Tibial nerve (tissue), 4 donors: ENCODE measurements around the gene TAB2. TPM values are rescaled to one million over a fixed set of nuclear protein-coding genes. Genes with fewer than 3 reads are reported as not detected.

Source experiments
- DNase-seq, 2 donors: peaks; one replicate each; pipeline ENCODE4 v3.0.0-alpha.2; 2019; ENCODE audit warnings: low spot score in 2 of 2
- H3K27ac ChIP-seq, 4 donors: fragments of 200-600 bp; sonication (generic) in 3 of 4; one replicate each; pipeline ENCODE4 v1.5.1; 2017 to 2019; ENCODE audit warnings: mild to moderate bottlenecking in 1 of 4
- H3K27me3 ChIP-seq, 2 donors: fragments of 200-600 bp; sonication (generic) in 1 of 2; one replicate each; pipeline versions ENCODE4 v1.5.1 to v1.6.0; 2017 to 2019
- H3K36me3 ChIP-seq, 3 donors: fragments of 200-600 bp; sonication (generic); one replicate each; pipeline ENCODE4 v1.5.1; 2018 to 2019
- H3K4me1 ChIP-seq, 4 donors: fragments of 200-600 bp; sonication (generic) in 3 of 4; one replicate each; pipeline ENCODE4 v1.5.1; 2017 to 2019
- H3K4me3 ChIP-seq, 4 donors: fragments of 200-600 bp; sonication (generic) in 3 of 4; one replicate each; pipeline ENCODE4 v1.5.1; 2017 to 2019; ENCODE audit warnings: mild to moderate bottlenecking in 1 of 4, moderate library complexity in 1 of 4
- H3K9me3 ChIP-seq, 4 donors: fragments of 200-600 bp; sonication (generic) in 3 of 4; one replicate each; pipeline ENCODE4 v1.5.1; 2017 to 2019
- EP300 ChIP-seq, 2 donors: sonication (generic); formaldehyde crosslinking; IDR thresholded peaks; one replicate each; pipeline ENCODE4 v1.6.1; 2017; ENCODE audit warnings: antibody characterized with exemption in 2 of 2, mild to moderate bottlenecking in 1 of 2
- POLR2A ChIP-seq, 2 donors: fragments of 450-650 bp; IDR thresholded peaks; one replicate each; pipeline ENCODE4 v1.6.1; 2017; ENCODE audit warnings: antibody characterized with exemption in 2 of 2, mild to moderate bottlenecking in 2 of 2, moderate library complexity in 2 of 2
- WGBS, 2 donors: methylation state at CpG; one replicate each; pipeline ENCODE4 v1.1.5; 2018; 5-methylcytosine and 5-hydroxymethylcytosine counted together
- total RNA-seq, 4 donors: library from RNA; depleted of rRNA; stranded (reverse); fragments of >200 nt; gene quantifications; one replicate each; pipeline ENCODE4 v1.1.0, GENCODE V29; 2016
- TF ChIP-seq, protein P1 (sequence below), 5 experiments: fragments of 200-600 bp in 3 of 5; fragments of 450-650 bp in 2 of 5; sonication (generic) in 3 of 5; IDR thresholded peaks; one replicate each; pipeline ENCODE4 v1.5.1; 2016 to 2019; ENCODE audit warnings: antibody characterized with exemption in 5 of 5, mild to moderate bottlenecking in 3 of 5, moderate library complexity in 2 of 5

The TAB2 gene
- total RNA-seq, 4 donors from 2014 or later, result 57.5 to 101 (median 74.7) TPM

DNA sequence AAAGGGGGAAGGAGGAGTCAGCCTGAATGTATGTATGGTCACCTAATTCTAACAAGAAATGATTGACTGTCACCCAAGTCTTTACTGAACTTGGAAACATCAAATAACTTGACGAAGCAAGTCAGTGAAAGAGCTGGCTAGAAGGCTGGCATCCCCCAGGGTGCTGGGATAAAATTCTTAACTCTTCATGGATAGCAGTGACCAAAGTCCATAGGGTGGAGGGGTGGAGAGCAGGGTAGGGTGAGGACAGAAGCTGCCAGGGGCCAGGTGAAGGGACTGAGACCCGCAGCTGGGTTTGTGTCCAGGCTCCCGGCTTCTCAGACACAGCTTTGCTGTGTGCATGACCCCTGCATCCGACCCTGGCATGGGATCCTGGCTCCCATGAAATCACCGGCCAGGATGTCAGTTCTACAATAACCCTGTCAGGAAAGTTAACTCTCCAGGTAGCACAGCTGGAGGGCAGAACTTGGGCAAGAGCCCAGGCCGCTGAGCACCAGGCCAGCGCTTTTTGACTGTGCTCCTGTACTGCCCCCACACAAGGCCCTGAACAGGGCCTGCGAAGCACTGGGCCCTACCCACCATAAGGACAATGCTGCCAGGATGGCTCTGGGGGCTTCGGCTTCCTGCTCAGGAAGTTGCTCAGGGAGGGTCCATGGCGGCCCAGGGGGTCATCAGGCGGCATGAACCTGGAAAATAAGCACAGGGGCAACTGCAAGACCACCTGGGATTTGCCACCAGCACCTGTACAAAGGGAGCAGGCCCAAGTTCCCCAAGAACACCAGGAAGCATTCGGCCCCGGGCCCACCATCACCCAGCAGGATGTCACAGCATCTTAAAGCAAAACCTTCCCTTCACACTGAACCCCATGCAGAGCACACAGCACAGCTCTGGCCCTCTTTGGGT, 134.8 kb downstream of the TAB2 start:
- TF ChIP-seq, protein P1, sequence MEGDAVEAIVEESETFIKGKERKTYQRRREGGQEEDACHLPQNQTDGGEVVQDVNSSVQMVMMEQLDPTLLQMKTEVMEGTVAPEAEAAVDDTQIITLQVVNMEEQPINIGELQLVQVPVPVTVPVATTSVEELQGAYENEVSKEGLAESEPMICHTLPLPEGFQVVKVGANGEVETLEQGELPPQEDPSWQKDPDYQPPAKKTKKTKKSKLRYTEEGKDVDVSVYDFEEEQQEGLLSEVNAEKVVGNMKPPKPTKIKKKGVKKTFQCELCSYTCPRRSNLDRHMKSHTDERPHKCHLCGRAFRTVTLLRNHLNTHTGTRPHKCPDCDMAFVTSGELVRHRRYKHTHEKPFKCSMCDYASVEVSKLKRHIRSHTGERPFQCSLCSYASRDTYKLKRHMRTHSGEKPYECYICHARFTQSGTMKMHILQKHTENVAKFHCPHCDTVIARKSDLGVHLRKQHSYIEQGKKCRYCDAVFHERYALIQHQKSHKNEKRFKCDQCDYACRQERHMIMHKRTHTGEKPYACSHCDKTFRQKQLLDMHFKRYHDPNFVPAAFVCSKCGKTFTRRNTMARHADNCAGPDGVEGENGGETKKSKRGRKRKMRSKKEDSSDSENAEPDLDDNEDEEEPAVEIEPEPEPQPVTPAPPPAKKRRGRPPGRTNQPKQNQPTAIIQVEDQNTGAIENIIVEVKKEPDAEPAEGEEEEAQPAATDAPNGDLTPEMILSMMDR (IDR thresholded peaks at IDR 0.05), result no peak
- TF ChIP-seq POLR2A (IDR thresholded peaks at IDR 0.05) (no peak), EP300 (IDR thresholded peaks at IDR 0.05) (no peak)
- no peaks in the 10 kb centered on the region for H3K36me3 ChIP-seq
- no peak overlapping the region for H3K27ac ChIP-seq
- no peaks in the 10 kb centered on the region for H3K9me3 ChIP-seq
- H3K4me1 ChIP-seq, result peaks cover 0 to 54% (median 35%) of the 10 kb centered on the region in 4 donors
- peaks cover 0 to 20% of the 10 kb centered on the region in 2 donors for H3K27me3 ChIP-seq
- no peak for DNase-seq
- no peak overlapping the region for H3K4me3 ChIP-seq
- 85 to 95% methylated on average over 11 to 13 of the region's 13 CpGs for WGBS, 2 donors

DNA sequence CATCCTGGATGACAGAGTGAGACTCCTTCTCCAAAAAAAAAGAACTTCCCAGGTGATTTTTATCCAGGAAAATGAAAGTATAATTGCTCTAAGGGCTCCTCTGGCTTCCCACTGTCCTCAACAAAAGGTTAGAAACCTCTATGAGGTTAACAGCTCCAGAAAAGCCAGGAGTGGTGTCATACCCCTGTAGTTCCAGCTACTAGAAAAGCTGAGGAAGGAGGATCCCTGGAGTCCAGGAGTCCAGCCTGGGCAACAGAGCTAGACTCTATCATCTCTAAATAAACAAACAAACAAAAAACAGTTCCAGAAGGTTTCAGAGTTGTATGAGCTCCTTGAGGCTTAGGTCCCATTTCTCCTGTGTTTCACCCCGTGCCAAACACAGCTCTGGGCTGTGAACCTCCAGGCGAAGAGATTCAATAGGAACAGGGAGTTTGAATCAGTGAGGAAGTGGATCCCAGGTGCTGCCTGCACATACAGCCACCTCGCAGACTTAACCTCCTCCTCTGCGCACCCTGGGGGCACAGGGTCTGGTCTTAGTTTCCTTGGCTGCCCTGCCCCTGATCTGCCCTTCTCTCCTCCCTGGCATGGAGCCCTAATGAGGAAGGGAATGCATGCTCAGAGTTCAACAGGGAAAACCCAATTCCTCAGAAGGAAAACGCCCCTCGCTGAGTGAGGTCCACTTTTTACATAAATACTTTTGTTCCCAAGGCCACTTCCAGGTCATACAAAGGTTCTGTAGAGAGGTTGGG, 136.3 kb downstream of the TAB2 start:
- WGBS, 2 donors, result 38 to 39% methylated on average over 6 of the region's 6 CpGs
- TF ChIP-seq, protein P1 (IDR thresholded peaks at IDR 0.05), result no peak
- TF ChIP-seq POLR2A (IDR thresholded peaks at IDR 0.05) (no peak), EP300 (IDR thresholded peaks at IDR 0.05) (no peak)
- no peak for DNase-seq
- Histone ChIP-seq H3K9me3 (no peaks in the 10 kb centered on the region), H3K36me3 (no peaks in the 10 kb centered on the region), H3K4me3 (no peak overlapping the region), H3K27me3 (peaks cover 0 to 22% of the 10 kb centered on the region in 2 donors), H3K27ac (peak overlapping the region in 3 of 4 donors; percentile 36 to 82 (median 39)), H3K4me1 (peaks cover 0 to 54% (median 35%) of the 10 kb centered on the region in 4 donors)

DNA sequence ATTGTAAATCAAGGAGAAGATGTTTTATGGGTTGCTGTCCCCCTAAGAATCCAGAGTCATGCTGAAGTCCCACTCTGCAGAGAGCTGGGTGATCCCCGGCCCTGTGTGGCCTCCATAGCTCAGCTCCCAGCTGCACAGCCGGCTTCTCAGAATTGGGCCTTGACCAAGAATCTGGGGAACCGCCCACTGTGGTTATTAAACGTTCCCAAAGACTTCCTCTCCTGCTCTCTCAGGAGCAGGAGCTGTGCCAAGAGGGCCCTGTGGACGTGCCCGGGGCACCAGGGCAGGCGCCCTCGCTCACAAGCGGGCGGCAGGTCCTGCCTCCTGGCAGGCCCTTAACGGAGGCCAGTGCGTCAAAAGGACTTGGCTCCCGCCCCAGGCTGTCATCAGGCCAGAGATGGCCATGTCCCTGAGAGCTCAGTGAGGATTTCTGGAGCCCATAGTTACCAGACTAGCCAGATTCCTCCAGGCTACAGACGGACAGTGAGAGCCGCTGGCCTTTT, 136.9 kb downstream of the TAB2 start:
- H3K36me3 ChIP-seq, result no peaks in the 10 kb centered on the region
- no peaks in the 10 kb centered on the region for H3K9me3 ChIP-seq
- no peak overlapping the region for H3K4me3 ChIP-seq
- peaks cover 0 to 54% (median 35%) of the 10 kb centered on the region in 4 donors for H3K4me1 ChIP-seq
- H3K27me3 ChIP-seq, result peaks cover 0 to 21% of the 10 kb centered on the region in 2 donors
- WGBS, 2 donors, result 0 to 13% methylated on average over 4 to 11 of the region's 15 CpGs
- TF ChIP-seq EP300 (IDR thresholded peaks at IDR 0.05) (peak; percentile 92 to 98), POLR2A (IDR thresholded peaks at IDR 0.05) (no peak)
- TF ChIP-seq, protein P1 (IDR thresholded peaks at IDR 0.05), result no peak
- DNase-seq, result peak; percentile 92 to 95
- peak overlapping the region in 3 of 4 donors; percentile 36 to 82 (median 39) for H3K27ac ChIP-seq

DNA sequence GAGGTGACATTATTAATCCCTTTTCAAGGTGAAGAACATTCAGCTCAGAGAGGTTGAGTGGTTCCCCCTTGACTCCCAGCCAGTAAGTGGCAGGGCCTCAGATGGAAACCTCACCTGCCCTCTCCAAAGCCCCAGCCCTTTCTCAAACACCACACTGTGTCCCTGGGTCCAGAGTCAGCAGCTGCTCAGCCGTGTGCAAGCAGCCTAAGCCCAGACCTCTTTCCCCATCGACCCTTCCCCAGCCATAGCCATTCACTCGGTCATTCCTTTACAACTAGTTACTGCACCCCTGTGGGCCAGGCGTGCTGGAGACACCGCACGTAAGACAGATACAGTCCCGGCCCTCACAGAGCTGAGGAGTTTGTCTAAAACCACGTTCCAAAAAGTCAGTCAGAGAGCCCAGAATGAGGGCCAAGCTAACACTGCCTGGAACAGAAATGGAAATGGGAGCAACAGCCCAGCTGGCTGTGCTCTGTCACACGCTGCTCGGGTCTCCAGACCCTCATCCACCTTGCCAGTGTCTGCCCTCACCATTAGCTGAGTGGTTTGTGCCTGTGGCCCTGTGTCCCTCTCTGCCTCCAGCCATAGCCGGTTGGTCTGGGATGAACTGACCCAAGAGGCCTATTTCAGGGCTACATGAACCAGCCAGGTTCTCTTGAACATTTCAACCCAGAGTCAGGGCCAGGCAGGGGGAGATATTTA, 137.7 kb downstream of the TAB2 start:
- no peak for DNase-seq
- peaks cover 0 to 16% of the 10 kb centered on the region in 2 donors for H3K27me3 ChIP-seq
- H3K36me3 ChIP-seq, result no peaks in the 10 kb centered on the region
- H3K4me3 ChIP-seq, result no peak overlapping the region
- peak overlapping the region in 3 of 4 donors; percentile 36 to 82 (median 39) for H3K27ac ChIP-seq
- no peaks in the 10 kb centered on the region for H3K9me3 ChIP-seq
- 56 to 69% methylated on average over 11 of the region's 11 CpGs for WGBS, 2 donors
- TF ChIP-seq EP300 (IDR thresholded peaks at IDR 0.05), result no peak
- no peak for TF ChIP-seq POLR2A (IDR thresholded peaks at IDR 0.05)
- TF ChIP-seq, protein P1 (IDR thresholded peaks at IDR 0.05), result no peak
- peaks cover 0 to 51% (median 35%) of the 10 kb centered on the region in 4 donors for H3K4me1 ChIP-seq
